ENCODE results near the gene NACAD.

Gene NACAD, protein sequence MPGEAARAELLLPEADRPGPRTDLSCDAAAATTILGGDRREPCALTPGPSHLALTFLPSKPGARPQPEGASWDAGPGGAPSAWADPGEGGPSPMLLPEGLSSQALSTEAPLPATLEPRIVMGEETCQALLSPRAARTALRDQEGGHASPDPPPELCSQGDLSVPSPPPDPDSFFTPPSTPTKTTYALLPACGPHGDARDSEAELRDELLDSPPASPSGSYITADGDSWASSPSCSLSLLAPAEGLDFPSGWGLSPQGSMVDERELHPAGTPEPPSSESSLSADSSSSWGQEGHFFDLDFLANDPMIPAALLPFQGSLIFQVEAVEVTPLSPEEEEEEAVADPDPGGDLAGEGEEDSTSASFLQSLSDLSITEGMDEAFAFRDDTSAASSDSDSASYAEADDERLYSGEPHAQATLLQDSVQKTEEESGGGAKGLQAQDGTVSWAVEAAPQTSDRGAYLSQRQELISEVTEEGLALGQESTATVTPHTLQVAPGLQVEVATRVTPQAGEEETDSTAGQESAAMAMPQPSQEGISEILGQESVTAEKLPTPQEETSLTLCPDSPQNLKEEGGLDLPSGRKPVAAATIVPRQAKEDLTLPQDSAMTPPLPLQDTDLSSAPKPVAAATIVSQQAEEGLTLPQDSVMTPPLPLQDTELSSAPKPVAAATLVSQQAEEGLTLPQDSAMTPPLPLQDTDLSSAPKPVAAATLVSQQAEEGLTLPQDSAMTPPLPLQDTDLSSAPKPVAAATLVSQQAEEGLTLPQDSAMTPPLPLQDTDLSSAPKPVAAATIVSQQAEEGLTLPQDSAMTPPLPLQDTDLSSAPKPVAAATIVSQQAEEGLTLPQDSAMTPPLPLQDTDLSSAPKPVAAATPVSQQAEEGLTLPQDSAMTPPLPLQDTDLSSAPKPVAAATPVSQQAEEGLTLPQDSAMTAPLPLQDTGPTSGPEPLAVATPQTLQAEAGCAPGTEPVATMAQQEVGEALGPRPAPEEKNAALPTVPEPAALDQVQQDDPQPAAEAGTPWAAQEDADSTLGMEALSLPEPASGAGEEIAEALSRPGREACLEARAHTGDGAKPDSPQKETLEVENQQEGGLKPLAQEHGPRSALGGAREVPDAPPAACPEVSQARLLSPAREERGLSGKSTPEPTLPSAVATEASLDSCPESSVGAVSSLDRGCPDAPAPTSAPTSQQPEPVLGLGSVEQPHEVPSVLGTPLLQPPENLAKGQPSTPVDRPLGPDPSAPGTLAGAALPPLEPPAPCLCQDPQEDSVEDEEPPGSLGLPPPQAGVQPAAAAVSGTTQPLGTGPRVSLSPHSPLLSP (N-terminal part only)

DNA sequence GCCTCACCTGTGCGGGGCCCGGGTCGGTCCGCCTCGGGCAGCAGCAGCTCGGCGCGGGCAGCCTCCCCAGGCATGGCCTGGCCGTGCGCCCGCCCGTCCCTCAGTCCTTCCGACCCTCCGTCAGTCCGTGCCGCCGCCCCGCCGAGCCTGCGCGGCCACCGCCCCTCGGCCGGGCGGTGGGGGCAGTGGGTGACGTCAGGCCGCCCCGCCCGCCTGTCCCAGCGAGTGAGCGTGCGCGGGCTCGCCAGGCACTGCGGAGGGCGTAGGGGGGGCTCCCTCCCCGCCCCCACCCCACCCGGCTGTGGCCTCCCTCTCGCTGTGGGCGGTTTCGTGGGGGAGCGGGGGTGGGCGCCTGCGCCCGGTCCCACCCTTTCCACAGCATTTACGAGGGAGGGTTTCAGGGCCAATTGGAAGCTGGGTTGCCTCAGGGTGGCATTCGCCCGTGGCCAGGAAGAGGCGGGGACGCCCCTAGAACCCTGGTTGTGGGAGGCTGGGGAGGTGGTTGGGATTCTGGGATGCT lies at the start of gene NACAD:
Gene NACAD, minus strand, starts transcription at position 149 of the 520 bp plus-strand sequence. Its CDS starts 75 bp downstream, at position 74.
- peak; percentile 90 for DNase-seq (ENCODE audit: low spot score)

GRCh38 chr7:45136106-45137060 lies 47.6 kb upstream of the NACAD start:
- DNase-seq (ENCODE audit: low spot score) = peak; percentile 82

DNA sequence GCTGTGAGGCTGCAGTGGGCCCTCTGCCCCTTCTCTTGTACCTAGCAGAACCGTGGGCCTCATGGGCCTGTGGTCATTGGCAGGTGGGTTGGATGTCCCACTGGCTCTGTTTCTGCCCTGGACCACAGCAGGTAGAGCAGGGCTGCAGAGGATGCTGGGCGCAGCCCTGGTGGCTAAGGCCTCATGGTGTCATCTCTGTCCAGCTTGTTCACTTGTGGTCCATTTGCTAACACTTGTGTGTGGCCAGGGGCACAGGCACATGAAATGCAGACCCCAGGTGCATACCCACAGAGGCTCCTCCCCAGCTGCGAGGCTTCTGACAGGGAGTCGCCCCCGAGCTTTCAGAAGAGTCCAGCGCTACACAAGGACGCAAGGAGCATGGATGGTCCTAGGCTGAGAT lies 45.1 kb upstream of the NACAD start:
- no peak for DNase-seq (ENCODE audit: low spot score)

- DNase-seq (ENCODE audit: low spot score) = no peak
Measured at GRCh38 chr7:45133352-45133751, 44.6 kb upstream of the NACAD start.

DNA sequence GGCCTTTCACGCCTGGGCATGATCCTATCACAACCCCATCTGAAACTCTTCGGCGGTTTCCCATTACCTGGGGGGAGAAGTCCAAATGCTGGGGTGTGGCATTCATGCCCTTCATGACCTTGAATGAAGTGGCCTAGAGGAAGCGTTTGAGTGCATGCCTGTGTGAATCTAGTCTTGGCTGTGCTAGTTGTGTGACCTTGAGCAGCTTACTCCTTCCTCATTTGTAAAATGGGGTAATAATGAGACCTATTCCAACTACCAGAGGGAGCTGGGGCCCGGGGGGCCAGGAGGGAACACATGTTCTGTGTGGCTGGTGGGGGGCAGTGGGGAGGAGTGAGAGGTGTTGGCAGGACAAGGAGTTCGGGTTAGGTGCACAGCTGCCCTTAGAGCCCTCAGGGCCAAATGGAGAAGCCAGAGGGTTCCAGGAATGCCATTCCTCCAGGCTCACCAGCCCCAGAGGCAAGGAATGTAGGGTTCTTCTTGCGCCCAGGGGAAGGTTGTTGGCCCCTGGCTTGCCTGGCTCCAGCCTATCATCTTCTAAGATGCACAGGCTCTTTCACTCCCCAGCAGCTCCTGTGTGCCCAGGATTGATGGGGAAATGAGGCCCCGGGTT lies 44.0 kb upstream of the NACAD start:
- no peak for DNase-seq (ENCODE audit: low spot score)

GRCh38 chr7:45131891-45132290 lies 43.1 kb upstream of the NACAD start:
- no peak for DNase-seq (ENCODE audit: low spot score)

GRCh38 chr7:45130910-45131309 lies 42.1 kb upstream of the NACAD start:
- DNase-seq (ENCODE audit: low spot score) = no peak

GRCh38 chr7:45129906-45130305 lies 41.1 kb upstream of the NACAD start:
- no peak for DNase-seq (ENCODE audit: low spot score)

- DNase-seq (ENCODE audit: low spot score) = no peak
Measured at GRCh38 chr7:45129181-45129800, 40.5 kb upstream of the NACAD start.

- DNase-seq (ENCODE audit: low spot score) = no peak
Measured at GRCh38 chr7:45126920-45127319, 38.2 kb upstream of the NACAD start.

DNA sequence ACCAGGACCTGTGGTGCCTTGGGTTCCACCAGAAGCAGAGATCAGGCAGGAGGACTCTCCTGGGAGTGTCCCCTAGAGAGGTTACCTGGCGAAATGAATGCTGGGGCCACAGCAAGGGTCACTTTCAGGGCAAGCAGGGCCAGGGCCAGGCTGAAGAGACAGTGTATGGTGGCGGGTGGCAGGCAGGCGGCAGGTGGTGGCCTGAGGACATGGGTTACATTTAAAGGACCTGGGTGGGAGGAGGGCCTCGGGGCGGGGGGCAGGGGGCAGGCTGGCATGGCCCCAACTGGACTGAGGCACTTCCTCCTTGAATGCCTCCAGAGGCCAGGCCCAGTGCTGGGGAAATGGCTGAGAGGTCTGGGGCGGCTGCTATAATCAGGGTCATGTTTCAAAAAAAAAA lies 37.4 kb upstream of the NACAD start:
- DNase-seq (ENCODE audit: low spot score) = no peak

DNA sequence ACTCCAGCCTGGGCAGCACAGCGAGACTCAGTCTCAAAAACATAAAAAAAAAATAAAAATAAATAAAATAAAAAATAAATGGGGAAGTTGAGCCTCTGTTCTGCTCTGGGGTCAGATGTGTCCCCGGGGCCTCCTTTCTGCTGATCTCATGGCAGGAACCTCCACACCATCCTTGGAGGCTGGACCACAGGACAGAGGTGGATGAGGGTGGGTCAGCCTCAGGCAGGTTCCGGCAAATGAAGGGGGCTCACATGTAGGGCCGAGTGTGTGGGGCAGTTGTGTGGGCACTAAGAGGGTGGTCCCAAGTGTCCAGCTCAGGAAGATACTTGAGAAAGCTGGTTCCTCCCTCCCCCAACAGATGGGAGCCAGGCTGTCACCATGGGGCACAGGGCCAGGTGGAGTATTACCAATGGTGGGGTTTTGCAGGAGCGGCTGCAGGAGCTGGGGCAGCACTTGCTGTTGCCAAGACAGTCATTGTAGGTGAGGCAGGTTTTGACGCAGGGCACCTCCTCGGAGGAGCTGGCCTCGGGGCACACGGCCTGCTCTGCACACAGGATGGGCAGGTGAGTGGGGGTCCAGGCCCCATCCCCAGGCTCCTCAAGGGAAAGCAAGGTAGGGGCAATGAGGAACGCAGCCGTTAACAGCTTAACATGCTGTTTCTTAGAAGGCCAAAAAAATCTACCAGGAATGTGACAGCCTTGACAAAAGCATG lies 36.6 kb upstream of the NACAD start:
- DNase-seq (ENCODE audit: low spot score) = no peak

DNA sequence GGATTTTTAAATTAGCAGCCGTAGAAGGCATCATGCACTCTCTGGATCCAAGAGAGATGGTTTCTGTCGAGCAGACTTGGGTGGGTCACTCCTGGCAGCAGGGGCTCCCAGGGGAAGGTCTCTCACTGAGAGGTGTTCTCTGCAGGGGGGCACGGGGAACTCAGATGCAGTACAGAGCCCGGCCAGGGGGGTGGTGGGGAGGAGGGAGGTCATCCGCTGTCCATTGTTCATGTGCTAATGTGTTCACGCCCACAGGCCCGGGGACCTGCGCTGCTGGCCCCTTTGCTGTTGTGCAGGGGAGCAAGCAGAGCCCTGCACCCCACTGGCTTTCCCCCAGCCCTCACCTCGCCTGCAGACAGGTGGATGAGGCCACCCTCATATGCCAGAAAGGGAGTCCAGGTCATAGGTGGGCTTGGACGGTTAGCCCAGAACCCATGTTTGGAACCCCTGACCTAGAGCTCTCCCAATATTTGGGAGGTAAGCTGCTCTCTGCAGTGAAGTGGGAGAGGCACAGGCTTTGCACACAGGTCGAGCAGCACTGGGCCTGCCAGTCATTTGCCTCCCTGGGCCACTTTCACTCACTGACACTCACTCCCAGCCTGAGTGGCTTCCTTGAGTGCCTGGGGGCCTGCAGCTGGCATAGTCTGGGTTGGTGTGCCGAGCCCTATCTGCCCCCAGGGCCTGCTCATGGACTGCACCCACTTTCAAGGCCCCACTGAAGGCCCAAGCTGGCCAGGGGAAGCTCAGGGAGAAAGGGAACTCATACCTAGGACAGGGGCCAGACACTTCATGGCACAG lies 35.3 kb upstream of the NACAD start:
- no peak for DNase-seq (ENCODE audit: low spot score)

DNA sequence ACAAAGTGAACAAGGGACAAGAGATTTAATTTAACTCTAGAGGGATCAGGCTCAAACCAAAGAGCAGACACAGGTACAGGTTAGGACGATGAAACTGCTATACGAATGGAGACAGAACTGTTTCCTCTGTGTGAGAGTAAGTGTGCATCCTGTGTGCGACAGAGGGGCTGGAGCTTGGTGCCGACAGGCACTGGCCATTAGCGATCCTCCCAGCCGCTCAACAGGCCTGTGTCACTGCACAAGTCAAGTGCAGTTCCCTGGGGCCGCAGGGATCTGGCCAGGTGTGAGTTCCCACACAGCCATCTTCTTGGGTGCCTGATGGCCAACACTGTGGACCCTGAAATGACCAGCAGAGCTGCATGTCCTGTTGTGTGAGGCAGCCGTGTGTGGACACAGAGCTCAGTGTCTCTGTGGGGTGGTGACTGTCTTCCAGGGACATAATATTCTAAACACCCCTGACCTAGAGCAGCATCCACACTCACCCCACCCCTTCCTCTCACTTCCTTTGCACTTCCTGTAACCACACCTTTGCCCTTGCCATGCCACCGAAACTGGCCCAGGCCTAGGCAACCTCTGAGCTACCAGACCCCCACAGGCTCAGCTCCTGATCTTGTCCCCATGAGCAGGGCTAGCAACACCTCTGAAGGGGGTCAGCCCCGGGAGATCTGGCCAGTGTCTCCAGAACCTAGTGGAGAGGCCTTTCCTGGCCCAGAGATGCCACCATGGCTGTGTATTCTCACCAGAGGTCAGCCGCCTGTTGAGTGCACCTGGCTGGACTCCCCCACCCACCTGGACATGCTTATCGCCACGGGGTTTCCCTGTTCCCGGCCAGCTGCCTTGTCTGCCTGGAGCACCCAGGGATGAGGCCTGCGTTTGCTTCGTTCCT lies 34.4 kb upstream of the NACAD start:
- no peak for DNase-seq (ENCODE audit: low spot score)

GRCh38 chr7:45119550-45119949 lies 30.8 kb upstream of the NACAD start:
- DNase-seq (ENCODE audit: low spot score) = no peak

DNA sequence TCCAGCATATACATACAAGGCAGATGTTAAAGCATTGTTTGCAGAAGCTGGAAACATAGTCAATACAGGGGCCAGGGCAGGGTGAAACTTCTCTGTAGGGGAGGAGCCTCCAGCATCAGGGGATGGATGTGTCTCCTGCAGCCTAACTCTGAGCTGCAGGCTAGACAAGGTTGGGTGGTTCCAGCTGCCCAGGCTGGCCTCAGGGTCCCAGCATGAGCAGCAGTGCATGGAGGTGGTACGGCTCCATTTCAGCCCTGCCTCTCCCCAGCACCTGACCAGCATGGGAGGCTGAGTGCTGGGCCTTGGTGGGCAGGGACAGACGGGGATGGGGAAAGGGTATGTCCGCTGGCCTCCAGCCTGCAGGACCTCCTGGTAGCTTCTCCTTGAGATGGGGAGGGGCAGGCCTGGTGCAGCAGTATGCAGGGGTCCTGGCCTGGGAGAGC lies 30.1 kb upstream of the NACAD start:
- DNase-seq (ENCODE audit: low spot score) = no peak

GRCh38 chr7:45118292-45118691 lies 29.5 kb upstream of the NACAD start:
- DNase-seq (ENCODE audit: low spot score) = no peak
